ENCODE results near the gene OR56B1.

GRCh38 chr11:5736396-5736795, at the start of gene OR56B1:
- no peak for TF ChIP-seq CTCF (IDR thresholded peaks at IDR 0.05)
- no peak for TF ChIP-seq POLR2AphosphoS5 (IDR thresholded peaks at IDR 0.05)
